PC-9 (cell line): ENCODE data around the gene AGPAT3. TPM values are rescaled to one million over a fixed set of nuclear protein-coding genes. Genes with fewer than 3 reads are reported as not detected.

Source experiments
- BruUV-seq: library from RNA; stranded (reverse); fragments of 400-500 nt; replicated peaks from 2 replicates; lab custom pipeline; 2021; lab: Mats Ljungman, UMichigan
- CTCF ChIA-PET: fragments of 300-600 bp; sonication (Branson Sonifier 250); formaldehyde crosslinking; loops from one replicate; lab custom pipeline; 2022; ENCODE audit warnings: antibody characterized with exemption; lab: Charles Lee
- POLR2A ChIA-PET: fragments of 300-600 bp; sonication (Branson Sonifier 250); formaldehyde crosslinking; loops from one replicate; lab custom pipeline; 2022; ENCODE audit warnings: antibody characterized with exemption; ENCODE audit not compliant: unreplicated experiment; lab: Charles Lee
- DNase-seq, 2 experiments: peaks; one replicate each; pipeline versions ENCODE4 v3.0.0 to v3.0.0-alpha.2; 2015 to 2022; ENCODE audit warnings: mixed read lengths in 1 of 2
- H2AFZ ChIP-seq: fragments of 200-600 bp; sonication (generic); 2 replicates; pipeline ENCODE4 v1.8.1; 2017; ENCODE audit warnings: antibody characterized with exemption
- H3F3A ChIP-seq: fragments of 200-600 bp; sonication (generic); 2 replicates; pipeline ENCODE4 v1.8.1; 2017; ENCODE audit warnings: antibody characterized with exemption, mild to moderate bottlenecking, low read depth; ENCODE audit not compliant: insufficient read depth
- H3K27ac ChIP-seq: fragments of 200-600 bp; sonication (generic); 2 replicates; pipeline ENCODE4 v1.6.1; 2016; ENCODE audit warnings: mixed run types
- H3K27me3 ChIP-seq: fragments of 200-600 bp; sonication (generic); 2 replicates; pipeline ENCODE4 v1.6.1; 2016; ENCODE audit warnings: low read depth, mixed run types; ENCODE audit not compliant: insufficient read depth
- H3K36me3 ChIP-seq: fragments of 200-600 bp; sonication (generic); 2 replicates; pipeline ENCODE4 v1.6.1; 2016; ENCODE audit warnings: low read depth, mixed run types
- H3K4me1 ChIP-seq: fragments of 200-600 bp; sonication (generic); replicated peaks from 2 replicates; pipeline ENCODE4 v1.6.1; 2016; ENCODE audit warnings: mixed run types; ENCODE audit not compliant: insufficient read depth
- H3K4me2 ChIP-seq: fragments of 200-600 bp; sonication (generic); 2 replicates; pipeline ENCODE4 v1.6.1; 2017; ENCODE audit warnings: mixed run types
- H3K4me3 ChIP-seq: fragments of 200-600 bp; sonication (generic); 2 replicates; pipeline ENCODE4 v1.6.1; 2016; ENCODE audit warnings: mixed run types
- H3K79me2 ChIP-seq: fragments of 200-600 bp; sonication (generic); 2 replicates; pipeline ENCODE4 v1.6.1; 2017; ENCODE audit warnings: low read depth, mixed run types
- H3K9me2 ChIP-seq: fragments of 200-600 bp; sonication (generic); 2 replicates; pipeline ENCODE4 v1.8.1; 2017; ENCODE audit warnings: mild to moderate bottlenecking; ENCODE audit not compliant: insufficient read depth
- H3K9me3 ChIP-seq: fragments of 200-600 bp; sonication (generic); 2 replicates; pipeline ENCODE4 v1.8.1; 2016; ENCODE audit warnings: low read depth; ENCODE audit not compliant: insufficient read depth
- H4K20me1 ChIP-seq: fragments of 200-600 bp; sonication (generic); 2 replicates; pipeline ENCODE4 v1.8.1; 2017; ENCODE audit not compliant: insufficient read depth
- CTCF ChIP-seq: fragments of 200-600 bp; sonication (generic); conservative IDR thresholded peaks from 2 replicates; pipeline ENCODE4 v1.6.1; 2017; ENCODE audit warnings: mixed run types, antibody characterized with exemption, mild to moderate bottlenecking, moderate library complexity
- EZH2 ChIP-seq: fragments of 200-600 bp; sonication (generic); IDR thresholded peaks from 2 replicates; pipeline ENCODE4 v1.8.0; 2017; ENCODE audit warnings: antibody characterized with exemption, low read depth
- intact Hi-C: fragments of 100-400 bp; cut with micrococcal nuclease; formaldehyde crosslinking; loops from one replicate; pipeline ENCODE4 v1.10.0; 2022; ENCODE audit not compliant: unreplicated experiment
- total RNA-seq: library from RNA; stranded (reverse); gene quantifications from 2 replicates; pipeline ENCODE4 v1.2.3, GENCODE V29; 2021

Gene AGPAT3
- total RNA-seq, 1 experiment from 2014 or later, result 39.0 TPM

- ChIA-PET CTCF (no interaction called here), POLR2A (no interaction called here)
- Histone ChIP-seq H3K79me2 (no peaks in the 10 kb centered on the region), H3F3A (no peaks in the 10 kb centered on the region), H3K27me3 (no peaks in the 10 kb centered on the region), H3K4me1 (no peaks in the 10 kb centered on the region), H3K9me3 (no peaks in the 10 kb centered on the region), H4K20me1 (no peaks in the 10 kb centered on the region), H2AFZ (no peak overlapping the region), H3K36me3 (no peaks in the 10 kb centered on the region), H3K4me2 (no peak overlapping the region), H3K27ac (no peak overlapping the region), H3K9me2 (no peaks in the 10 kb centered on the region), H3K4me3 (no peak overlapping the region)
- no peak for DNase-seq
- intact Hi-C loops, result no loop called here
- BruUV-seq, result no TSS peak
- TF ChIP-seq EZH2 (no peak), CTCF (no peak)
These were observed 83.9 kb downstream of the AGPAT3 start for GRCh38 chr21:43948740-43949498.

GRCh38 chr21:43949499-43950208, 84.6 kb downstream of the AGPAT3 start:
- DNase-seq, result no peak
- CTCF ChIA-PET, result interaction anchor here (0.6 kb wide), 1 partner anchor 87 kb away, joined by 3 read pairs; no protein-coding TSS in a partner anchor
- Histone ChIP-seq H3K4me2 (no peak overlapping the region), H3K36me3 (no peaks in the 10 kb centered on the region), H3K79me2 (no peaks in the 10 kb centered on the region), H2AFZ (no peak overlapping the region), H3K4me1 (no peaks in the 10 kb centered on the region), H3K27me3 (no peaks in the 10 kb centered on the region), H4K20me1 (no peaks in the 10 kb centered on the region), H3K9me2 (no peaks in the 10 kb centered on the region), H3K9me3 (no peaks in the 10 kb centered on the region), H3K27ac (no peak overlapping the region), H3K4me3 (no peak overlapping the region), H3F3A (no peaks in the 10 kb centered on the region)
- TF ChIP-seq CTCF, result no peak
- TF ChIP-seq EZH2, result no peak
- intact Hi-C loops, result no loop called here
- POLR2A ChIA-PET, result no interaction called here
- no TSS peak for BruUV-seq

- no peaks in the 10 kb centered on the region for H3K36me3 ChIP-seq
- H3K4me1 ChIP-seq, result no peaks in the 10 kb centered on the region
- H3K9me3 ChIP-seq, result no peaks in the 10 kb centered on the region
- H3K79me2 ChIP-seq, result no peaks in the 10 kb centered on the region
- no peaks in the 10 kb centered on the region for H3K9me2 ChIP-seq
- DNase-seq, result no peak
- ChIA-PET CTCF (interaction anchor here (0.6 kb wide), 1 partner anchor 88 kb away, joined by 3 read pairs; no protein-coding TSS in a partner anchor), POLR2A (no interaction called here)
- no TSS peak for BruUV-seq
- H4K20me1 ChIP-seq, result no peaks in the 10 kb centered on the region
- no peak overlapping the region for H3K4me3 ChIP-seq
- no peak overlapping the region for H3K27ac ChIP-seq
- no peaks in the 10 kb centered on the region for H3K27me3 ChIP-seq
- TF ChIP-seq EZH2 (no peak), CTCF (no peak)
- H3K4me2 ChIP-seq, result no peak overlapping the region
- H3F3A ChIP-seq, result no peaks in the 10 kb centered on the region
- intact Hi-C loops, result no loop called here
- H2AFZ ChIP-seq, result no peak overlapping the region
These were observed 85.5 kb downstream of the AGPAT3 start for GRCh38 chr21:43950481-43950880.
